ENCODE data around the gene PGS1. TPM values are rescaled to one million over a fixed set of nuclear protein-coding genes. Genes with fewer than 3 reads are reported as not detected.
"Not testable (repeated sequence)": the region's sequence is repeated elsewhere in the genome, so short reads cannot be mapped to it uniquely, and the experiment has no call there.

The PGS1 gene
- total RNA-seq, 2 donors from 2014 or later = 29.2 to 57.4 TPM

DNA sequence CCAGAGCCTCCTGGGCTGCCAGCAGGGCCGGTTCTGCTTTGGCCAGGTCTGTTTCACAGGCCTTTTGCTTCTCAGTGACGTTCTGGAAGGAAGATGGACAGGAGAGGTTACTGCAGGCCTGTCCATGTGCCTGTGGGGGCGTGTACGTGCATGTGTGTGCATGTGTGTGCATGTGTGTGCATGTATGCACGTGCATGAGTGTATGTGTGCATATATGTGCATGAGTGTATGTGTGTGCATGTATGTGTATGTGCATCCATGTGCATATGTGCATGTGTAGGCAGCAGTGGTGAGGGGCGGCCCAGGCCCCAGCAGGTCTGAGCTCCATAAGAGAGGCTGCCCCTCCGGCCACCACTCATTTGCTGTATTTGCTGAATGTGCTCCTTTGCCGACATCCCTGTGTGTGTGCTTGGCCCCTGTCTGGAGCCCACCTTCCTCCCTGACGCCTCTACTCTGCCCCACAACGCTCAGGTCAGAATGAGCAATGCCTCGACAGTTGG, 81.8 kb downstream of the PGS1 start:
- no peaks in the 10 kb centered on the region for H3K27me3 ChIP-seq (replicated peaks; ENCODE audit: insufficient read depth)
- no peak overlapping the region for H3K4me3 ChIP-seq
- intact Hi-C loops (cut with DNase I) = no loop called here
- 77% methylated on average over 10 of the region's 11 CpGs for WGBS
- no peaks in the 10 kb centered on the region for H3K36me3 ChIP-seq
- no peak overlapping the region for H3K27ac ChIP-seq
- no peak for TF ChIP-seq POLR2A (IDR thresholded peaks at IDR 0.05)
- TF ChIP-seq POLR2AphosphoS5 (IDR thresholded peaks at IDR 0.05) = no peak
- TF ChIP-seq CTCF (IDR thresholded peaks at IDR 0.05) = no peak
- DNase-seq (ENCODE audit: low spot score) = no peak
- H3K4me1 ChIP-seq (replicated peaks) = no peaks in the 10 kb centered on the region
- H3K9me3 ChIP-seq = no peaks in the 10 kb centered on the region

- H3K27ac ChIP-seq = no peak overlapping the region
- intact Hi-C loops (cut with DNase I) = no loop called here
- no peaks in the 10 kb centered on the region for H3K36me3 ChIP-seq
- no peak overlapping the region for H3K4me3 ChIP-seq
- no peaks in the 10 kb centered on the region for H3K4me1 ChIP-seq (replicated peaks)
- H3K9me3 ChIP-seq = no peaks in the 10 kb centered on the region
- no peak for TF ChIP-seq CTCF (IDR thresholded peaks at IDR 0.05)
- no peak for TF ChIP-seq POLR2AphosphoS5 (IDR thresholded peaks at IDR 0.05)
- no peak for TF ChIP-seq POLR2A (IDR thresholded peaks at IDR 0.05)
- DNase-seq (ENCODE audit: low spot score) = no peak
- no peaks in the 10 kb centered on the region for H3K27me3 ChIP-seq (replicated peaks; ENCODE audit: insufficient read depth)
- WGBS = 94% methylated on average over 34 of the region's 34 CpGs
Measured at GRCh38 chr17:78460951-78461798, 82.7 kb downstream of the PGS1 start.

DNA sequence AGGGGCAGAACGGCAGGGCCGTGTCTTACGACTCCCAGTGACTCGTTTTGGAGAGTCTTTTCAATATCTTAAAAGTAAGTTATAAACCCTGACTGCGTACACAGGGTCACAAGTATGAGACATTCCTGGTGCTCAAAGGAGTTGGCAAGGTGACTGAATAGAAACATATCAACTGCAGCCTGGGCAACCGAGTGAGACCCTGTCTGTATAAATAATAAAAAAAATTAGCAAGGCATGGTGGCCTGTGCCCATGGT, 83.3 kb downstream of the PGS1 start:
- Histone ChIP-seq H3K27ac (no peak overlapping the region), H3K4me3 (no peak overlapping the region), H3K9me3 (no peaks in the 10 kb centered on the region), H3K27me3 (replicated peaks; ENCODE audit: insufficient read depth) (no peaks in the 10 kb centered on the region), H3K36me3 (no peaks in the 10 kb centered on the region), H3K4me1 (replicated peaks) (no peaks in the 10 kb centered on the region)
- WGBS = 61% methylated on average over 6 of the region's 6 CpGs
- intact Hi-C loops (cut with DNase I) = no loop called here
- TF ChIP-seq CTCF (IDR thresholded peaks at IDR 0.05) (no peak), POLR2AphosphoS5 (IDR thresholded peaks at IDR 0.05) (no peak), POLR2A (IDR thresholded peaks at IDR 0.05) (no peak)
- DNase-seq (ENCODE audit: low spot score) = no peak

DNA sequence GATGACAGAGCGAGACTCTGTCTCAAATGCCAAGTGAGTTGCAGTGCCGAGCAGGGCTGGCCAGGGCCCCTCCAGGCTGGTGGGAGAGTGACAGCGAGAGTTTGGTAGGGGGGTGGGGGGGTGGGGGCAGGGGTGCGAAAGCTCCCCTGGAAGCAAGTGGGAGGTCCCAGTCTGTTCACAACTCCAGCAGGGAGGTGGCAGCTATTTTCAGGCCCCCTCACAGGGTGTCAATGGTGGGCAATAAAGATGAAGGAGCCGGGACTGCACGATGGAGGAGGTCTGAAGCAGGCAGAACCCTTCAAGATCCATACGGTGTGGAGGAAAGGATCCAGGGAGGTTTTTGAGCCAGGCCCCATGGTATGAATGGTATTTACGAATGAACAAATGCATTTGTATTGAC, 83.7 kb downstream of the PGS1 start:
- H3K4me3 ChIP-seq = no peak overlapping the region
- 67% methylated on average over 8 of the region's 8 CpGs for WGBS
- no peaks in the 10 kb centered on the region for H3K4me1 ChIP-seq (replicated peaks)
- no peaks in the 10 kb centered on the region for H3K9me3 ChIP-seq
- H3K36me3 ChIP-seq = no peaks in the 10 kb centered on the region
- no peak for DNase-seq (ENCODE audit: low spot score)
- intact Hi-C loops (cut with DNase I) = no loop called here
- H3K27me3 ChIP-seq (replicated peaks; ENCODE audit: insufficient read depth) = no peaks in the 10 kb centered on the region
- no peak overlapping the region for H3K27ac ChIP-seq
- TF ChIP-seq CTCF (IDR thresholded peaks at IDR 0.05) (no peak), POLR2A (IDR thresholded peaks at IDR 0.05) (no peak), POLR2AphosphoS5 (IDR thresholded peaks at IDR 0.05) (no peak)

DNA sequence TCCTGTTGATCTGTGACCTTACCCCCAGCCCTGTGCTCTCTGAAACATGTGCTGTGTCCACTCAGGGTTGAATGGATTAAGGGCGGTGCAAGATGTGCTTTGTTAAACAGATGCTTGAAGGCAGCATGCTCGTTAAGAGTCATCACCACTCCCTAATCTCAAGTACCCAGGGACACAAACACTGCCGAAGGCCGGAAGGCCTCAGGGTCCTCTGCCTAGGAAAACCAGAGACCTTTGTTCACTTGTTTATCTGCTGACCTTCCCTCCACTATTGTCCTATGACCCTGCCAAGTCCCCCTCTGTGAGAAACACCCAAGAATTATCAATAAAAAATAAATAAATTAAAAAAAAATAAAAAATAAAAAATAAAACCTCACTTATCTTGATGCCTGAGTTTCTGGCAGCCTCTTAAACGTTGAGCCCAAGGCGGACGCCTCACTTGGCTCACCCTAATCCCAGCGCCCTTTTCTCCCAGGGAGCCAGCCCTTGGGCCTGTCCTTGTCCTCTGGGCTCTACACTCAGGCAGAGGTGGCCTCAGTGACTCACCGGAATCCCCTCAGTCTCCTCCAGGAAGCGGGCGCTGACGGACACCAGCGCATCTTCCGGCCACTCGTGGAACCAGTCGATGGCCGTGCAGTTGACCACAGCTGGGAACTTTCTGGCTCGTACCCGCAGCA, 87.8 kb downstream of the PGS1 start:
- 82% methylated on average over 19 of the region's 19 CpGs for WGBS
- intact Hi-C loops (cut with DNase I); H3K36me3 ChIP-seq; H3K4me1 ChIP-seq (replicated peaks); DNase-seq (ENCODE audit: low spot score); H3K9me3 ChIP-seq; H3K4me3 ChIP-seq; H3K27ac ChIP-seq; H3K27me3 ChIP-seq (replicated peaks; ENCODE audit: insufficient read depth): not testable (repeated sequence)

All from prostate gland (tissue), 2 donors.